IPS-15b (cell line): ENCODE measurements around the gene LGALS3.

Experiments
- H3K27me3 ChIP-seq: one replicate; pipeline ENCODE4 v1.6.1; 2013; ENCODE audit warnings: low read length; ENCODE audit not compliant: control insufficient read depth, insufficient read depth
- H3K36me3 ChIP-seq: one replicate; pipeline ENCODE4 v1.6.1; 2013; ENCODE audit warnings: low read length; ENCODE audit not compliant: control insufficient read depth, insufficient read depth
- H3K4me1 ChIP-seq: one replicate; pipeline ENCODE4 v1.6.1; 2013; ENCODE audit warnings: mild to moderate bottlenecking, low read length; ENCODE audit not compliant: control insufficient read depth, insufficient read depth
- H3K4me3 ChIP-seq: one replicate; pipeline ENCODE4 v1.5.1; 2013; ENCODE audit warnings: low read depth, low read length
- H3K9ac ChIP-seq: one replicate; pipeline ENCODE4 v1.6.1; 2013; ENCODE audit warnings: low read depth, mild to moderate bottlenecking, low read length
- H3K9me3 ChIP-seq: one replicate; pipeline ENCODE4 v1.6.1; 2013; ENCODE audit warnings: mild to moderate bottlenecking, low read length; ENCODE audit not compliant: control insufficient read depth, insufficient read depth

Gene LGALS3

GRCh38 chr14:55180006-55180405, 51.0 kb downstream of the LGALS3 start:
- peaks cover 27% of the 10 kb centered on the region for H3K36me3 ChIP-seq
- H3K4me1 ChIP-seq: no peaks in the 10 kb centered on the region
- H3K9me3 ChIP-seq: no peaks in the 10 kb centered on the region
- no peaks in the 10 kb centered on the region for H3K27me3 ChIP-seq
- no peak overlapping the region for H3K4me3 ChIP-seq
- H3K9ac ChIP-seq: no peak overlapping the region

- H3K4me3 ChIP-seq: no peak overlapping the region
- H3K27me3 ChIP-seq: no peaks in the 10 kb centered on the region
- no peaks in the 10 kb centered on the region for H3K9me3 ChIP-seq
- no peaks in the 10 kb centered on the region for H3K4me1 ChIP-seq
- H3K9ac ChIP-seq: no peak overlapping the region
- peaks cover 26% of the 10 kb centered on the region for H3K36me3 ChIP-seq
Observed at GRCh38 chr14:55180434-55180833, 51.4 kb downstream of the LGALS3 start.

DNA sequence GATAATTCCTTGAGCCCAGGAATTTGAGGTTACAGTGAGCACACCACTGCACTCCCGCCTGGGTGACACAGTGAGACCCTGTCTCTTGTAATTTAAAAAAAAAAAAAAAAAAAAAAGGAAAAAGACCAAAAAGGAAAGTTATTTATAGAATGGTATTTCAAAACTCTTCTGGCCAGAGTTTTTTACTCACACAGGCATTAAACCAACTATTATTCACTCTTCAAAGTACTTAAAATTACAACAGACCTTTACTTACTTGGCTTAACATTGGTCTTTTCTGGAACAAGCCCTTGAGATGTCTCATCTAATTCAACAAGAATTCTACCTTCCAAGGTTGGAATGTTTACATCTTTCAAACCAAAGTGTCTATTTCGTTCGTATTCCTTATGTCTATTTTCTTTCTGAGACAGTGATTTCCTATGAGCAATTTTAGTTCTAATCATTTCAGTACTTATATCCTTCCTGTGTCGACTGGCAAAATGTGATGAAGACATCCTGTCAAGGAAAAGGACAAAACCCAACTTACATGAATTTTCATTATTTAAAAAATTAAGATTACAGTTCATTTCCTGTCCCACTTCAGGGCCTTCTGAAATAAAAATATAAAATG, 59.7 kb downstream of the LGALS3 start:
- no peaks in the 10 kb centered on the region for H3K36me3 ChIP-seq
- no peak overlapping the region for H3K4me3 ChIP-seq
- H3K4me1 ChIP-seq: peaks cover 3% of the 10 kb centered on the region
- H3K9me3 ChIP-seq: no peaks in the 10 kb centered on the region
- H3K27me3 ChIP-seq: no peaks in the 10 kb centered on the region
- H3K9ac ChIP-seq: no peak overlapping the region

DNA sequence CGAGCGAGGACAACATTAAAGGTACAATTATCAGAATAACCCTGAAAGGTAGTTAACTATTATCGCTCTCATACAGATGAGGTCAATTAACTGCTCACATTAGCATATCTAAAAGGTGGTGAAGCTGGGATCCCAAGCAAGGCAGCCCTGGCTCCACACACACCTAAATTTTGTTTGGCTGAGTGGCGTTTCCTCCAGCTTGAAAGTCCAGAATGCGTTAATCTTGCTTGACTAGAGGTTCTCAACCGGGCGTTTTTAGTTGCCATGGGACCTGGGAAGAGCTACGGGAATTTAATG, 61.8 kb downstream of the LGALS3 start:
- Histone ChIP-seq H3K27me3 (no peaks in the 10 kb centered on the region), H3K9ac (peak overlapping the region; percentile 84), H3K4me3 (peak overlapping the region; percentile 97), H3K36me3 (no peaks in the 10 kb centered on the region), H3K9me3 (no peaks in the 10 kb centered on the region), H3K4me1 (peaks cover 3% of the 10 kb centered on the region)

- peaks cover 3% of the 10 kb centered on the region for H3K4me1 ChIP-seq
- peak within 1 kb of the TSS; percentile 84 for H3K9ac ChIP-seq
- no peaks in the 10 kb centered on the region for H3K9me3 ChIP-seq
- H3K36me3 ChIP-seq: no peaks in the 10 kb centered on the region
- no peaks in the 10 kb centered on the region for H3K27me3 ChIP-seq
- H3K4me3 ChIP-seq: peak within 1 kb of the TSS; percentile 97
Observed at GRCh38 chr14:55191203-55192053, 62.4 kb downstream of the LGALS3 start, which contains the start of gene DLGAP5. Gene DLGAP5 (minus strand): TSS chr14:55191585. CDS start chr14:55189179, 2,406 bp downstream.

GRCh38 chr14:55192054-55192621, 63.1 kb downstream of the LGALS3 start:
- Histone ChIP-seq H3K9ac (no peak overlapping the region), H3K27me3 (no peaks in the 10 kb centered on the region), H3K9me3 (no peaks in the 10 kb centered on the region), H3K4me1 (peaks cover 3% of the 10 kb centered on the region), H3K36me3 (no peaks in the 10 kb centered on the region), H3K4me3 (peak overlapping the region; percentile 60)

DNA sequence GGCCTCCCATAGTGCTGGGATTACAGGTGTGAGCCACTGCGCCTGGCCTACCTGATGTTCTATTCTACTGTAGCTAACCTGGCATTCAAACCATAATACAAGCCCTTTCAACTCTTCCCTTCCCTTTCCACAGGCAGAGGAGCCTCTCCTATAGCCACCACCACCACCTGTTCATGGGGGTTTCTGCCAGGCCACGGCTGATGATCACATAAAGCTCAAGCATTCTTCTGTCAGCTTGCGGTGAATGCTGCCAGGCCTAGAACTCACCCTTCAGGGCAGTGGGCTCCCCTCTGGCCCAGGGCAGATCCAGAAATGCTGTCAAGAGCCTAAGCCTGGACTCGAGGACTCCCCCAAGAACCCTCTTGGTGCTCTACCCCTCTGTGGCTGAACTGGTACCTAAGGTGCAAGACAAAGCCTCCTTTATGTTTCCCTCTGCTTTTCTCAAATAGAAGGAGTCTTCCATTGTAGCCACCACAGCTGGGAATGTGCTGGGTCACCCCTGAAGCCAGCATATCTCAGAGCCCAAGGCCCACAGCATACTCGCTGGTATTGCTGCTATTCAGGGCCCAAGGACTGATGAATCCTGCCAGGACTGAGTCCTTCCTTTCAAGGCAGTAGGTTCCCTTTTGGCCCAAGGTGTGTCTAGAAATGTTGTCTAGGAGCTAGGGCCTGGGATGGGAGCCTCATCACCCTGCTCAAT, 65.8 kb downstream of the LGALS3 start:
- no peaks in the 10 kb centered on the region for H3K4me1 ChIP-seq
- no peaks in the 10 kb centered on the region for H3K27me3 ChIP-seq
- H3K4me3 ChIP-seq: no peak overlapping the region
- no peaks in the 10 kb centered on the region for H3K36me3 ChIP-seq
- no peak overlapping the region for H3K9ac ChIP-seq
- no peaks in the 10 kb centered on the region for H3K9me3 ChIP-seq
